AG09309 (cell line): ENCODE results near the gene ACVR1.

Experiments used
- DNase-seq: peaks from one replicate; pipeline ENCODE4 v3.0.0-alpha.2; 2010; ENCODE audit warnings: low read depth
- H3K4me3 ChIP-seq: 2 replicates; pipeline ENCODE4 v1.5.1; 2011; ENCODE audit warnings: mild to moderate bottlenecking, low read depth, low read length, moderate library complexity; ENCODE audit not compliant: control insufficient read depth
- CTCF ChIP-seq: IDR thresholded peaks from 2 replicates; pipeline ENCODE4 v1.5.1; 2011; ENCODE audit warnings: mild to moderate bottlenecking, low read depth, low read length, inconsistent platforms; ENCODE audit not compliant: insufficient read depth, control insufficient read depth; ENCODE audit errors: missing control alignments

ACVR1 gene

GRCh38 chr2:157788201-157788600, 87.9 kb downstream of the ACVR1 start:
- TF ChIP-seq CTCF, result no peak
- no peak overlapping the region for H3K4me3 ChIP-seq
- DNase-seq, result no peak

GRCh38 chr2:157787364-157787938, 88.7 kb downstream of the ACVR1 start:
- no peak overlapping the region for H3K4me3 ChIP-seq
- TF ChIP-seq CTCF, result no peak
- no peak for DNase-seq

- TF ChIP-seq CTCF, result no peak
Observed at GRCh38 chr2:157786663-157787363, 89.3 kb downstream of the ACVR1 start.

GRCh38 chr2:157785866-157786662, 90.1 kb downstream of the ACVR1 start:
- H3K4me3 ChIP-seq, result no peak overlapping the region
- no peak for TF ChIP-seq CTCF
- DNase-seq, result peak; percentile 35

More at GRCh38 chr2:157786663-157787363, 89.3 kb downstream of the ACVR1 start:
- H3K4me3 ChIP-seq, result no peak overlapping the region
- DNase-seq, result no peak

- no peak for TF ChIP-seq CTCF
Observed at GRCh38 chr2:157785200-157785599, 90.9 kb downstream of the ACVR1 start.

GRCh38 chr2:157784823-157785175, 91.3 kb downstream of the ACVR1 start:
- TF ChIP-seq CTCF, result no peak
- H3K4me3 ChIP-seq, result no peak overlapping the region
- no peak for DNase-seq

More at GRCh38 chr2:157785200-157785599, 90.9 kb downstream of the ACVR1 start:
- no peak for DNase-seq
- H3K4me3 ChIP-seq, result no peak overlapping the region
